Neural cell (in vitro differentiated cells): ENCODE measurements around the gene JPH4. TPM values are rescaled to one million over a fixed set of nuclear protein-coding genes. Genes with fewer than 3 reads are reported as not detected.
"Not testable (repeated sequence)": the region's sequence is repeated elsewhere in the genome, so short reads cannot be mapped to it uniquely, and the experiment has no call there.

ENCODE experiments used
- H2AFZ ChIP-seq: fragments of 200-600, 300-800 bp; sonication (generic), shearing (Covaris generic); 2 replicates; pipeline ENCODE4 v1.6.0; 2014; ENCODE audit warnings: low read depth, mild to moderate bottlenecking, antibody characterized with exemption, low read length, moderate library complexity
- H3F3A ChIP-seq: fragments of 200-600 bp; shearing (Covaris generic); 2 replicates; pipeline ENCODE4 v1.6.1; 2016; ENCODE audit warnings: mild to moderate bottlenecking, moderate library complexity, mixed read lengths, antibody characterized with exemption, low read length; ENCODE audit not compliant: insufficient read depth, poor library complexity, severe bottlenecking
- H3K27ac ChIP-seq: fragments of 200-600, 300-800 bp; sonication (generic), shearing (Covaris generic); 2 replicates; pipeline ENCODE4 v1.5.1; 2014; ENCODE audit warnings: mild to moderate bottlenecking, low read length, moderate library complexity
- H3K27me3 ChIP-seq: fragments of 300-800, 200-600 bp; sonication (generic), shearing (Covaris generic); 2 replicates; pipeline ENCODE4 v1.6.0; 2014; ENCODE audit warnings: mild to moderate bottlenecking, low read depth, low read length, moderate library complexity; ENCODE audit not compliant: insufficient read depth
- H3K36me3 ChIP-seq: fragments of 300-800, 200-600 bp; sonication (generic), shearing (Covaris generic); 2 replicates; pipeline ENCODE4 v1.5.1; 2014; ENCODE audit warnings: mild to moderate bottlenecking, antibody characterized with exemption, low read length, moderate library complexity; ENCODE audit not compliant: insufficient read depth
- H3K4me2 ChIP-seq: fragments of 300-800, 200-600 bp; sonication (generic), shearing (Covaris generic); 2 replicates; pipeline ENCODE4 v1.6.0; 2014; ENCODE audit warnings: mild to moderate bottlenecking, low read length
- H3K4me3 ChIP-seq: fragments of 300-800, 200-600 bp; sonication (generic), shearing (Covaris generic); 2 replicates; pipeline ENCODE4 v1.5.1; 2014; ENCODE audit warnings: mild to moderate bottlenecking, low read length, moderate library complexity
- H3K79me2 ChIP-seq: fragments of 200-600 bp; shearing (Covaris generic); replicated peaks from 2 replicates; pipeline ENCODE4 v1.6.0; 2014; ENCODE audit warnings: mild to moderate bottlenecking, low read length, moderate library complexity; ENCODE audit not compliant: insufficient read depth
- H3K9ac ChIP-seq: fragments of 300-800, 200-600 bp; sonication (generic), shearing (Covaris generic); 2 replicates; pipeline ENCODE4 v1.6.1; 2016; ENCODE audit warnings: mild to moderate bottlenecking, low read length, mixed read lengths
- H3K9me2 ChIP-seq: fragments of 200-600 bp; shearing (Covaris generic); 2 replicates; pipeline ENCODE4 v1.6.1; 2016; ENCODE audit warnings: mild to moderate bottlenecking, low read length, mixed read lengths; ENCODE audit not compliant: insufficient read depth
- H3K9me3 ChIP-seq: fragments of 200-600, 300-800 bp; sonication (generic), shearing (Covaris generic); 2 replicates; pipeline ENCODE4 v1.6.1; 2016; ENCODE audit warnings: mild to moderate bottlenecking, mixed run types, low read length, moderate library complexity, mixed read lengths
- H4K20me1 ChIP-seq: fragments of 200-600 bp; shearing (Covaris generic); 2 replicates; pipeline ENCODE4 v1.6.1; 2016; ENCODE audit warnings: mild to moderate bottlenecking, mixed run types; ENCODE audit not compliant: insufficient read depth
- EP300 ChIP-seq: fragments of 450-650 bp; conservative IDR thresholded peaks from 2 replicates; pipeline ENCODE4 v1.6.1; 2014; ENCODE audit warnings: antibody characterized with exemption, mild to moderate bottlenecking, moderate library complexity; ENCODE audit not compliant: poor library complexity, severe bottlenecking
- EZH2 ChIP-seq: fragments of 200-600, 300-800 bp; shearing (Covaris generic), sonication (generic); IDR thresholded peaks from 2 replicates; pipeline ENCODE4 v1.6.1; 2014; ENCODE audit warnings: antibody characterized with exemption, low read length, borderline replicate concordance, mild to moderate bottlenecking; ENCODE audit not compliant: insufficient read depth, poor library complexity, severe bottlenecking
- MXI1 ChIP-seq: fragments of 450-650 bp; conservative IDR thresholded peaks from 2 replicates; pipeline ENCODE4 v1.6.1; 2014; ENCODE audit warnings: antibody characterized with exemption, mild to moderate bottlenecking; ENCODE audit not compliant: poor library complexity, severe bottlenecking
- POLR2AphosphoS5 ChIP-seq: IDR thresholded peaks from 2 replicates; pipeline ENCODE4 v1.6.1; 2012
- SMC3 ChIP-seq: fragments of 450-650 bp; conservative IDR thresholded peaks from 2 replicates; pipeline ENCODE4 v1.6.1; 2014; ENCODE audit warnings: antibody characterized with exemption, mild to moderate bottlenecking, moderate library complexity; ENCODE audit not compliant: poor library complexity
- TAF1 ChIP-seq: IDR thresholded peaks from 2 replicates; pipeline ENCODE4 v1.6.1; 2012; ENCODE audit warnings: low read depth
- polyA plus RNA-seq: library from polyadenylated mRNA; depleted of rRNA; stranded (reverse); fragments of >200 nt; gene quantifications from 2 replicates; pipeline ENCODE4 v1.2.3, GENCODE V29; 2014
- TF ChIP-seq, protein P1 (sequence below): IDR thresholded peaks from 2 replicates; pipeline ENCODE4 v1.6.1; 2012; ENCODE audit warnings: borderline replicate concordance
- TF ChIP-seq, protein P2 (sequence below): fragments of 450-650 bp; IDR thresholded peaks from 2 replicates; pipeline ENCODE4 v1.5.1; 2014; ENCODE audit warnings: antibody characterized with exemption, mild to moderate bottlenecking, moderate library complexity; ENCODE audit not compliant: poor library complexity, severe bottlenecking

The JPH4 gene
- polyA plus RNA-seq, 1 donor from 2014 or later, result 68.2 TPM

DNA sequence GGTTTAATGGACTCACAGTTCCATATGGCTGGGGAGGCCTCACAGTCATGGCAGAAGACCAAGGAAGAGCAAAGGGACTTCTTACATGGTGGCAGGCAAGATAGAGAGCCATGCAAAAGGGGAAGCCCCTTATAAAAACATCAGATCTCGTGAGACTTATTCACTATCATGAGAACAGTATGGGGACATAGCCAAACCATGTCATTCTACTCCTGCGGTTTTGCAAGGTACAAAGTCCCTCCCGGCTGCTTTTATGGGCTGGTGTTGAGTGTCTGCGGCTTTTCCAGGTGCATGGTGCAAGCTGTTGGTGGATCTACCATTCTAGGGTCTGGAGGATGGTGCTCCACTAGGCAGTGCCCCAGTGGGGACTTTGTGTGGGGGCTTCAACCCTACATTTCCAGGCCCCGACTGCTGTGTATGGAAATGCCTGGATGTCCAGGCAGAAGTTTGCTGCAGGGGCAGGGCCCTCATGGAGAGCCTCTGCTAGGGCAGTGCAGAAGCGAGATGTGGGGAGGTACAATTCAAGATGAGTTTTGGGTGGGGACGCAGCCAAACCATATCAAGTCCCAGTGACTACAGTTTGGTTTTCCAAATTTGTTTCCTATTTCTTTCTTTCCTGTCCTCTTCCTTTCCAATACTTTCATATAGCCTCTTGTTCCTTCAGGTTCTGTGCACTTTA lies 31.0 kb upstream of the JPH4 start:
- H3K27ac ChIP-seq, H3K9ac ChIP-seq: not testable (repeated sequence)

DNA sequence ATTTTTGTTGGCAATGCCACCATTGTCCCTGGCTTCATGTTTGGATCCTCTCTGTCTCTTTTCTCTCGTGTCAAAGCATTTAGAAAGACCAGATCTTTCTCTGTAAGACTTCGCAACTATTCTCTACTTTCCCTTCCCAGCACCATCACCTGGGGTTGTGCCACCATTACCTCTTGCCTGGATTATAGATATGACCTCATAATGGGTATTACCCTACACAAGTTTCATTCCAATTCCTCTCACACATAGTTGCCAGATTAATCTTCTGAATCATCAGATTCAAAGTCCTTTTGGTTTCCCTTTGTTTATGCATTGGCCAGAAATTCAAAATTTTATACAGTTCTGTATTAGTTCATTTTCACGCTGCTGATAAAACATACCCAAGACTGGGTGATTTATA lies 30.4 kb upstream of the JPH4 start:
- H3K79me2 ChIP-seq, result no peaks in the 10 kb centered on the region
- H3K9me3 ChIP-seq, result no peaks in the 10 kb centered on the region
- H3K27me3 ChIP-seq, result no peaks in the 10 kb centered on the region
- H2AFZ ChIP-seq, result no peak overlapping the region
- no peaks in the 10 kb centered on the region for H3F3A ChIP-seq
- H3K9me2 ChIP-seq, result no peaks in the 10 kb centered on the region
- H3K27ac ChIP-seq, result no peak overlapping the region
- no peak overlapping the region for H3K9ac ChIP-seq
- no peak overlapping the region for H3K4me3 ChIP-seq
- no peak overlapping the region for H3K4me2 ChIP-seq
- H3K36me3 ChIP-seq, result no peaks in the 10 kb centered on the region
- TF ChIP-seq POLR2AphosphoS5, result no peak
- no peaks in the 10 kb centered on the region for H4K20me1 ChIP-seq

More for the DNA sequence above, 31.0 kb upstream of the JPH4 start:
- H3F3A ChIP-seq, H3K79me2 ChIP-seq, H3K4me2 ChIP-seq, H3K9me3 ChIP-seq, H3K36me3 ChIP-seq, H4K20me1 ChIP-seq, H3K27me3 ChIP-seq, H3K4me3 ChIP-seq, H3K9me2 ChIP-seq, H2AFZ ChIP-seq: not testable (repeated sequence)

DNA sequence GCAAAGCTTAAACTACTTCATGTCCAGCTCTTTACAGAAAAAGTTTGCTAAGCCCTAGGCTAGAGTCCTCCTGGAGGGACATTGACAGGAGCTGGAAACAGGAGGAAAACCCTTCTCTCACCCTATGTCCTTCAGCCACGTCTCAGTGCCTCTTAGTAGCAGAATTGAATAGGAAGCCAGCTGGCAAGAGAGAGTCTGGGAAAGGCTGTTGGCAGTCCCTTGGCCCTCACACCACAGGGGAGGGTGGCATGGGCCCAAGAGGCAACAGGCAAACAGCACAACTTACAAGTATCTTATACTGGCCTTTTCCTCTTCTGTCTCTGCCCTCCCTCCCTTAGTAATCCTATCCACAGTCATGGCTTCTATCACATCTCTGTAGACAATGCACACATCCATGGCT lies 29.9 kb upstream of the JPH4 start:
- no peaks in the 10 kb centered on the region for H4K20me1 ChIP-seq
- no peaks in the 10 kb centered on the region for H3K9me2 ChIP-seq
- H3K4me3 ChIP-seq, result no peak overlapping the region
- H3F3A ChIP-seq, result no peaks in the 10 kb centered on the region
- no peak overlapping the region for H3K4me2 ChIP-seq
- no peak overlapping the region for H3K27ac ChIP-seq
- no peaks in the 10 kb centered on the region for H3K79me2 ChIP-seq
- no peaks in the 10 kb centered on the region for H3K27me3 ChIP-seq
- TF ChIP-seq SMC3, result no peak
- TF ChIP-seq MXI1, result no peak
- TF ChIP-seq, protein P1, sequence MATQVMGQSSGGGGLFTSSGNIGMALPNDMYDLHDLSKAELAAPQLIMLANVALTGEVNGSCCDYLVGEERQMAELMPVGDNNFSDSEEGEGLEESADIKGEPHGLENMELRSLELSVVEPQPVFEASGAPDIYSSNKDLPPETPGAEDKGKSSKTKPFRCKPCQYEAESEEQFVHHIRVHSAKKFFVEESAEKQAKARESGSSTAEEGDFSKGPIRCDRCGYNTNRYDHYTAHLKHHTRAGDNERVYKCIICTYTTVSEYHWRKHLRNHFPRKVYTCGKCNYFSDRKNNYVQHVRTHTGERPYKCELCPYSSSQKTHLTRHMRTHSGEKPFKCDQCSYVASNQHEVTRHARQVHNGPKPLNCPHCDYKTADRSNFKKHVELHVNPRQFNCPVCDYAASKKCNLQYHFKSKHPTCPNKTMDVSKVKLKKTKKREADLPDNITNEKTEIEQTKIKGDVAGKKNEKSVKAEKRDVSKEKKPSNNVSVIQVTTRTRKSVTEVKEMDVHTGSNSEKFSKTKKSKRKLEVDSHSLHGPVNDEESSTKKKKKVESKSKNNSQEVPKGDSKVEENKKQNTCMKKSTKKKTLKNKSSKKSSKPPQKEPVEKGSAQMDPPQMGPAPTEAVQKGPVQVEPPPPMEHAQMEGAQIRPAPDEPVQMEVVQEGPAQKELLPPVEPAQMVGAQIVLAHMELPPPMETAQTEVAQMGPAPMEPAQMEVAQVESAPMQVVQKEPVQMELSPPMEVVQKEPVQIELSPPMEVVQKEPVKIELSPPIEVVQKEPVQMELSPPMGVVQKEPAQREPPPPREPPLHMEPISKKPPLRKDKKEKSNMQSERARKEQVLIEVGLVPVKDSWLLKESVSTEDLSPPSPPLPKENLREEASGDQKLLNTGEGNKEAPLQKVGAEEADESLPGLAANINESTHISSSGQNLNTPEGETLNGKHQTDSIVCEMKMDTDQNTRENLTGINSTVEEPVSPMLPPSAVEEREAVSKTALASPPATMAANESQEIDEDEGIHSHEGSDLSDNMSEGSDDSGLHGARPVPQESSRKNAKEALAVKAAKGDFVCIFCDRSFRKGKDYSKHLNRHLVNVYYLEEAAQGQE, result no peak
- no peak for TF ChIP-seq TAF1
- TF ChIP-seq POLR2AphosphoS5, result no peak
- TF ChIP-seq EP300, result no peak
- no peak for TF ChIP-seq EZH2
- TF ChIP-seq, protein P2, sequence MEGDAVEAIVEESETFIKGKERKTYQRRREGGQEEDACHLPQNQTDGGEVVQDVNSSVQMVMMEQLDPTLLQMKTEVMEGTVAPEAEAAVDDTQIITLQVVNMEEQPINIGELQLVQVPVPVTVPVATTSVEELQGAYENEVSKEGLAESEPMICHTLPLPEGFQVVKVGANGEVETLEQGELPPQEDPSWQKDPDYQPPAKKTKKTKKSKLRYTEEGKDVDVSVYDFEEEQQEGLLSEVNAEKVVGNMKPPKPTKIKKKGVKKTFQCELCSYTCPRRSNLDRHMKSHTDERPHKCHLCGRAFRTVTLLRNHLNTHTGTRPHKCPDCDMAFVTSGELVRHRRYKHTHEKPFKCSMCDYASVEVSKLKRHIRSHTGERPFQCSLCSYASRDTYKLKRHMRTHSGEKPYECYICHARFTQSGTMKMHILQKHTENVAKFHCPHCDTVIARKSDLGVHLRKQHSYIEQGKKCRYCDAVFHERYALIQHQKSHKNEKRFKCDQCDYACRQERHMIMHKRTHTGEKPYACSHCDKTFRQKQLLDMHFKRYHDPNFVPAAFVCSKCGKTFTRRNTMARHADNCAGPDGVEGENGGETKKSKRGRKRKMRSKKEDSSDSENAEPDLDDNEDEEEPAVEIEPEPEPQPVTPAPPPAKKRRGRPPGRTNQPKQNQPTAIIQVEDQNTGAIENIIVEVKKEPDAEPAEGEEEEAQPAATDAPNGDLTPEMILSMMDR, result no peak
- H2AFZ ChIP-seq, result no peak overlapping the region
- no peaks in the 10 kb centered on the region for H3K9me3 ChIP-seq
- H3K36me3 ChIP-seq, result no peaks in the 10 kb centered on the region
- H3K9ac ChIP-seq, result no peak overlapping the region
